DOHH2 (cell line): ENCODE data around the gene MFF.

Experiments used
- H3F3A ChIP-seq: fragments of 200-600 bp; sonication (generic), shearing (Covaris generic); 2 replicates; pipeline ENCODE4 v1.6.0; 2016; ENCODE audit warnings: antibody characterized with exemption, mild to moderate bottlenecking; ENCODE audit not compliant: control insufficient read depth, insufficient read depth
- H3K27ac ChIP-seq: fragments of 200-600 bp; sonication (generic); 2 replicates; pipeline ENCODE4 v1.5.1; 2014; ENCODE audit warnings: low read depth, mild to moderate bottlenecking, low read length, moderate library complexity
- H3K27me3 ChIP-seq: fragments of 200-600 bp; sonication (generic); 2 replicates; pipeline ENCODE4 v1.6.1; 2014; ENCODE audit warnings: mild to moderate bottlenecking, low read length, mixed read lengths; ENCODE audit not compliant: control insufficient read depth
- H3K36me3 ChIP-seq: fragments of 200-600 bp; sonication (generic); 2 replicates; pipeline ENCODE4 v1.6.1; 2014; ENCODE audit warnings: mild to moderate bottlenecking, low read length, moderate library complexity, mixed read lengths; ENCODE audit not compliant: control insufficient read depth
- H3K4me1 ChIP-seq: fragments of 200-600 bp; sonication (generic); 2 replicates; pipeline ENCODE4 v1.6.1; 2014; ENCODE audit warnings: mild to moderate bottlenecking, low read length, mixed read lengths; ENCODE audit not compliant: control insufficient read depth
- H3K4me2 ChIP-seq: fragments of 200-600 bp; sonication (generic); 2 replicates; pipeline ENCODE4 v1.6.0; 2014; ENCODE audit warnings: mild to moderate bottlenecking, low read length, moderate library complexity
- H3K4me3 ChIP-seq: fragments of 200-600 bp; sonication (generic); 2 replicates; pipeline ENCODE4 v1.5.1; 2014; ENCODE audit warnings: mild to moderate bottlenecking, low read length, mixed read lengths
- H3K79me2 ChIP-seq: fragments of 200-600 bp; sonication (generic); 2 replicates; pipeline ENCODE4 v1.6.1; 2014; ENCODE audit warnings: mild to moderate bottlenecking, low read length, mixed read lengths; ENCODE audit not compliant: control insufficient read depth
- H3K9me2 ChIP-seq: fragments of 200-600 bp; sonication (generic); replicated peaks from 2 replicates; pipeline ENCODE4 v1.6.1; 2014; ENCODE audit warnings: mild to moderate bottlenecking, low read length, mixed read lengths; ENCODE audit not compliant: control insufficient read depth
- H3K9me3 ChIP-seq: fragments of 200-600 bp; sonication (generic); 2 replicates; pipeline ENCODE4 v1.6.1; 2014; ENCODE audit warnings: antibody characterized with exemption, low read length, mixed read lengths; ENCODE audit not compliant: control insufficient read depth, insufficient read depth
- H4K20me1 ChIP-seq: fragments of 200-600 bp; sonication (generic); 2 replicates; pipeline ENCODE4 v1.6.0; 2014; ENCODE audit warnings: low read depth, mild to moderate bottlenecking, antibody characterized with exemption, low read length, moderate library complexity; ENCODE audit not compliant: control insufficient read depth, insufficient read depth
- EZH2phosphoT487 ChIP-seq: fragments of 200-600 bp; sonication (generic); IDR thresholded peaks from 2 replicates; pipeline ENCODE4 v1.6.1; 2017; ENCODE audit warnings: borderline replicate concordance, mild to moderate bottlenecking, antibody characterized with exemption, low read length, moderate library complexity, mixed read lengths
- TF ChIP-seq, protein P1 (sequence below): fragments of 200-600 bp; sonication (generic); IDR thresholded peaks from one replicate; pipeline ENCODE4 v1.5.1; 2014; ENCODE audit warnings: antibody characterized with exemption, mild to moderate bottlenecking, low read depth, low read length; ENCODE audit not compliant: poor library complexity, severe bottlenecking

MFF gene

DNA sequence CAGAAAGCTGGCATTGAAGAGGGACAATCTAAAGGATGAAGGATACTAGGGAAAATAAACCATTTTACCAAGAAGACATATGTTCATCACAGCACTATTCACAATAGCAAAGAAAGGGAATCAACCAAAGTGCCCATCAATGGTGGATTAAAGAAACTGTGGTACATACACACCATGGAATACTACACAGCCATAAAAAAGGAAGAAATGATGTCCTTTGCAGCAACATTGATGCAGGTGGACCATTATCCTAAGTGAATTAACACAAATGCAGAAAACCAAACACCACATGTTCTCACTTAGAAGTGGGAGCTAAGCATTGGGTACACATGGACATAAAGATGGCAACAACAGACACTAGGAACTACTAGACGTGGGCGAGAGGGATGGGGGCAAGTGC, 7.2 kb upstream of the MFF start:
- Histone ChIP-seq H3K4me1 (no peaks in the 10 kb centered on the region), H3K27me3 (no peaks in the 10 kb centered on the region), H3K9me3 (no peaks in the 10 kb centered on the region; the same call in 1 of the 2 replicates), H3K9me2 (no peaks in the 10 kb centered on the region), H3K4me2 (no peak overlapping the region), H3K27ac (no peak overlapping the region), H3K79me2 (no peaks in the 10 kb centered on the region), H3K4me3 (no peak overlapping the region), H3K36me3 (no peaks in the 10 kb centered on the region), H3F3A (no peaks in the 10 kb centered on the region), H4K20me1 (no peaks in the 10 kb centered on the region)
- no peak for TF ChIP-seq EZH2phosphoT487
- TF ChIP-seq, protein P1, sequence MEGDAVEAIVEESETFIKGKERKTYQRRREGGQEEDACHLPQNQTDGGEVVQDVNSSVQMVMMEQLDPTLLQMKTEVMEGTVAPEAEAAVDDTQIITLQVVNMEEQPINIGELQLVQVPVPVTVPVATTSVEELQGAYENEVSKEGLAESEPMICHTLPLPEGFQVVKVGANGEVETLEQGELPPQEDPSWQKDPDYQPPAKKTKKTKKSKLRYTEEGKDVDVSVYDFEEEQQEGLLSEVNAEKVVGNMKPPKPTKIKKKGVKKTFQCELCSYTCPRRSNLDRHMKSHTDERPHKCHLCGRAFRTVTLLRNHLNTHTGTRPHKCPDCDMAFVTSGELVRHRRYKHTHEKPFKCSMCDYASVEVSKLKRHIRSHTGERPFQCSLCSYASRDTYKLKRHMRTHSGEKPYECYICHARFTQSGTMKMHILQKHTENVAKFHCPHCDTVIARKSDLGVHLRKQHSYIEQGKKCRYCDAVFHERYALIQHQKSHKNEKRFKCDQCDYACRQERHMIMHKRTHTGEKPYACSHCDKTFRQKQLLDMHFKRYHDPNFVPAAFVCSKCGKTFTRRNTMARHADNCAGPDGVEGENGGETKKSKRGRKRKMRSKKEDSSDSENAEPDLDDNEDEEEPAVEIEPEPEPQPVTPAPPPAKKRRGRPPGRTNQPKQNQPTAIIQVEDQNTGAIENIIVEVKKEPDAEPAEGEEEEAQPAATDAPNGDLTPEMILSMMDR = no peak

DNA sequence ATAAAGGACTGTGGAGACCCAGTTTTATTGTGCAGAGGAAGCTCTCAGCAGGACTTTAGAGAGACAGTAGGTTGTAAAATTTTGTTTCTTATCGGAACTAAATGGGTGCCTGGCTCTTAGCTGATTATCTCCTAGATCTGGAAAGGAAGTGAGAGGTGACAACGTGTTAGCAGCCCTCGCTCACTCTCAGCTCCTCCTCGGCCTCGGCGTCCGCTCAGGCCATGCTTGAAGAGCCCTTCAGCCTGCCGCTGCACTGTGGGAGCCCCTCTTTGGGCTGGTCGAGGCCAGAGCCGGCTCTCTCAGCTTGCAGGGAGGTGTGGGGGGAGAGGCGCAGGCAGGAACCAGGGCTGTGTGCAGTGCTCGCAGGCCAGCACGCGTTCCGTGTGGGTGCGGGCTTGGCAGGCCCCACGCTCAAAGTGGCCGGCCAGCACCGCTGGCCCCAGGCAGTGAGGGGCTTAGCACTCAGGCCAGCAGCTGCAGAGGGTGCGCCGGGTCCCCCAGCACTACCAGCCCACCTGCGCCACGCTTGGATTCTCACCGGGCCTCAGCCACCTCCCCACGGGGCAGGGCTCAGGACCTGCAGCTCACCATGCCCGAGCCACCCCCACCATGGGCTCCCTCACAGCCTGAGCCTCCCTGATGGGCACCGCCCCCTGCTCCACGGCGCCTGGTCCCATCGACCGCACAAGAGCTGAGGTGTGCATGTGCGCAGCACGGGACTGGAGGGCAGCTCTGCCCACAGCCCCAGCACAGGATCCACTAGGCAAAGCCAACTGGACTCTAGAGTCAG, 4.6 kb upstream of the MFF start:
- TF ChIP-seq EZH2phosphoT487 = no peak
- TF ChIP-seq, protein P1 = no peak
- Histone ChIP-seq H3F3A (no peaks in the 10 kb centered on the region), H3K36me3 (peaks cover 3% of the 10 kb centered on the region; the same call in 1 of the 2 replicates), H3K4me3 (no peak overlapping the region), H3K4me2 (no peak overlapping the region), H3K9me2 (no peaks in the 10 kb centered on the region), H3K4me1 (peaks cover 9% of the 10 kb centered on the region), H4K20me1 (no peaks in the 10 kb centered on the region), H3K27me3 (no peaks in the 10 kb centered on the region), H3K9me3 (no peaks in the 10 kb centered on the region; the same call in 1 of the 2 replicates), H3K27ac (no peak overlapping the region), H3K79me2 (peaks cover 10% of the 10 kb centered on the region)

DNA sequence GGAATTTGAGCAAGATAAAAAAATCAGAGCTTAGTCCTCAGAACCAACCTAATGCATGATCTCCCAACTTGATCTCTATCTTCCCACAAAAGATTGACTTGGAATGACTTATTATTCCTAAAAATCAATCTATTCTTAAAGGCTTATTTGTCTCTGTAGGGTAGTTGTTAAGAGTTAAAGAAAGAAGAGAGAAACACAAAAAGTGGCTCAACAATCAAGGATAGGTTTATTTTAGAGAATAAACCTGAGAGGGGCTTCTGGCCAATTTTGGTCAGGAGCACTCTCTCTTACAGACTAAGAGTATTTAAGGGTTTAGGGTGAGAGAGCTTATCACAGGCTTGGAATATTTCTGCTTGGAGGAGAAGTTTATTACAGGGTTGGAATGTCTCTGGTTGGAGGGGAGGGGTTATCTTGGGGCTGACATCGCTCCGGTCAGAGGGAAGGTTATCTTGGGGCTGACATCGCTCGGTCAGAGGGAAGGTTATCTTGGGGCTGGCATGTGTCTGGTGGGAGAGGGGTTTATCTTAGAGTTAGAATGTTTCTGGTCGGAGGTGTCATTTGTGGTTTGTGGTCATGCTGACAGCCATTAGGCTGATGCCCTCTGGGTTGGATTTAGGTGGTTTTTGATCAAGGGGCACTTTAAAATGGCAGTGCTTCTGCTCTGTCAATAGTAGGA, 2.4 kb upstream of the MFF start:
- Histone ChIP-seq H3K36me3 (peaks cover 6% of the 10 kb centered on the region; the same call in 1 of the 2 replicates), H3F3A (no peaks in the 10 kb centered on the region), H3K27me3 (no peaks in the 10 kb centered on the region), H3K9me2 (no peaks in the 10 kb centered on the region), H3K4me2 (no peak overlapping the region), H4K20me1 (0 out of 2 replicates have a peak, but pooled peaks cover 6% of the 10 kb centered on the region), H3K27ac (no peak overlapping the region), H3K9me3 (no peaks in the 10 kb centered on the region; the same call in 1 of the 2 replicates), H3K79me2 (peaks cover 31% of the 10 kb centered on the region), H3K4me3 (no peak overlapping the region), H3K4me1 (peaks cover 25% of the 10 kb centered on the region)
- TF ChIP-seq, protein P1 = no peak
- TF ChIP-seq EZH2phosphoT487 = no peak
